Measurements from ENCODE around the gene HPGD.

Gene HPGD

GRCh38 chr4:174449944-174450785 is 72.1 kb downstream of the HPGD start:
- no peak for TF ChIP-seq CTCF (IDR thresholded peaks at IDR 0.05; ENCODE audit: low read length, missing control alignments)
- H3K4me3 ChIP-seq (replicated peaks; ENCODE audit: low read depth, low read length) = no peak overlapping the region
- DNase-seq (ENCODE audit: low read depth) = no peak

GRCh38 chr4:174449152-174449551 is 73.1 kb downstream of the HPGD start:
- H3K4me3 ChIP-seq (replicated peaks; ENCODE audit: low read depth, low read length) = no peak overlapping the region
- no peak for TF ChIP-seq CTCF (IDR thresholded peaks at IDR 0.05; ENCODE audit: low read length, missing control alignments)
- DNase-seq (ENCODE audit: low read depth) = no peak

GRCh38 chr4:174444390-174444789 is 77.9 kb downstream of the HPGD start:
- DNase-seq (ENCODE audit: low read depth) = no peak
- TF ChIP-seq CTCF (IDR thresholded peaks at IDR 0.05; ENCODE audit: low read length, missing control alignments) = no peak
- H3K4me3 ChIP-seq (replicated peaks; ENCODE audit: low read depth, low read length) = no peak overlapping the region

Measured in fibroblast of pulmonary artery (primary cell).